Endothelial cell of umbilical vein (primary cell): ENCODE data around the gene EPAS1.

ENCODE experiments used
- EZH2 ChIP-seq: IDR thresholded peaks from 2 replicates; pipeline ENCODE4 v1.6.1; 2012; ENCODE audit warnings: borderline replicate concordance, low read depth, mild to moderate bottlenecking, moderate library complexity, low read length, inconsistent platforms; ENCODE audit not compliant: severe bottlenecking
- POLR2A ChIP-seq: IDR thresholded peaks from 2 replicates; pipeline ENCODE4 v1.6.1; 2012; ENCODE audit warnings: low read depth, mild to moderate bottlenecking, control low read depth, low read length
- POLR2AphosphoS5 ChIP-seq: IDR thresholded peaks from 2 replicates; pipeline ENCODE4 v1.6.1; 2012; ENCODE audit warnings: low read depth, mild to moderate bottlenecking, control low read depth, low read length, moderate library complexity; ENCODE audit not compliant: insufficient read depth
- TF ChIP-seq, protein P1 (sequence below), 2 donors: IDR thresholded peaks; 1 replicate in 1 of 2; 2 replicates in 1 of 2; pipeline ENCODE4 v1.5.1; 2011; ENCODE audit warnings: low read length in 2 of 2, mild to moderate bottlenecking in 2 of 2, moderate library complexity in 2 of 2, control low read depth in 1 of 2, inconsistent platforms in 1 of 2, low read depth in 1 of 2; ENCODE audit not compliant: insufficient read depth in 1 of 2; ENCODE audit errors: extremely low read depth in 1 of 2

DNA sequence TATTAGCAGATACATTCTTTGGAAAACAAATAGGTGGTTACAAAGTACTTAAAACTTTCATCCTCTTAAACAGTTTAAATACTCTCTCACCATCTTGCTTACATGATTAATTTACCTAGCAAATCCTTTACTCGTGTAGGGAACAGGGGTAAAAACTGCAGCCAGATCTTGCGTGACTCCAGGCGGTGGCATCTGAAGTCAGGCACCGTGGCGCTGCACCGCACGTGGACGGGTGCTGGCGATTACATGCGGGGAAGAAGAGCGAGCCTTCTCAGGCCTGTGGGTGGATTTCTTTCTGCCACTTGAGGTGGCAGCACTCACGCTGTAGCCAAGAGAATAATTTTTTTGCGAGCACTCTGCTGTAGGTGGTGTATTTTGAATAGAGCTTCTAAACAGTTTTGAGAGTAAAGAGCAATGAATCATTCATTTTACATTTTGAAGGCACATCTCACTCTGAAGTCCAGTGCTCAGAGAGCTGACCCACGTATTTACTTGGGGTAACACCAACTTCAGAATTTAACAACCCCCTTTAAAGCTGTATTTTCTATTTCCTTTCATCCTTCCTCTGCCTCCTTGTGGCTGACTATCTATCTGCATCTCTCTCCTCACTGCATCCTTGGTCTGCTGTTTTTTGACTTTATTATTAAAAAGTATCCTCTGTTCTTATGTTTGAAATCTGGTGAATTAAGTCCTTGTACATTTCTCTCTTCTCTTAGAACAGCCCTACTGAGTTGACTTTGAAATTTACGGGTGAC lies 68.9 kb downstream of the EPAS1 start:
- TF ChIP-seq, protein P1, sequence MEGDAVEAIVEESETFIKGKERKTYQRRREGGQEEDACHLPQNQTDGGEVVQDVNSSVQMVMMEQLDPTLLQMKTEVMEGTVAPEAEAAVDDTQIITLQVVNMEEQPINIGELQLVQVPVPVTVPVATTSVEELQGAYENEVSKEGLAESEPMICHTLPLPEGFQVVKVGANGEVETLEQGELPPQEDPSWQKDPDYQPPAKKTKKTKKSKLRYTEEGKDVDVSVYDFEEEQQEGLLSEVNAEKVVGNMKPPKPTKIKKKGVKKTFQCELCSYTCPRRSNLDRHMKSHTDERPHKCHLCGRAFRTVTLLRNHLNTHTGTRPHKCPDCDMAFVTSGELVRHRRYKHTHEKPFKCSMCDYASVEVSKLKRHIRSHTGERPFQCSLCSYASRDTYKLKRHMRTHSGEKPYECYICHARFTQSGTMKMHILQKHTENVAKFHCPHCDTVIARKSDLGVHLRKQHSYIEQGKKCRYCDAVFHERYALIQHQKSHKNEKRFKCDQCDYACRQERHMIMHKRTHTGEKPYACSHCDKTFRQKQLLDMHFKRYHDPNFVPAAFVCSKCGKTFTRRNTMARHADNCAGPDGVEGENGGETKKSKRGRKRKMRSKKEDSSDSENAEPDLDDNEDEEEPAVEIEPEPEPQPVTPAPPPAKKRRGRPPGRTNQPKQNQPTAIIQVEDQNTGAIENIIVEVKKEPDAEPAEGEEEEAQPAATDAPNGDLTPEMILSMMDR (IDR thresholded peaks at IDR 0.05; ENCODE audit: extremely low read depth in 1 of 2, insufficient read depth in 1 of 2, low read depth in 1 of 2, low read length in 2 of 2): peak; percentile 29 to 34
- TF ChIP-seq POLR2A (no peak), POLR2AphosphoS5 (no peak), EZH2 (no peak)
